ENCODE data around the gene ABL1.

The ABL1 gene

DNA sequence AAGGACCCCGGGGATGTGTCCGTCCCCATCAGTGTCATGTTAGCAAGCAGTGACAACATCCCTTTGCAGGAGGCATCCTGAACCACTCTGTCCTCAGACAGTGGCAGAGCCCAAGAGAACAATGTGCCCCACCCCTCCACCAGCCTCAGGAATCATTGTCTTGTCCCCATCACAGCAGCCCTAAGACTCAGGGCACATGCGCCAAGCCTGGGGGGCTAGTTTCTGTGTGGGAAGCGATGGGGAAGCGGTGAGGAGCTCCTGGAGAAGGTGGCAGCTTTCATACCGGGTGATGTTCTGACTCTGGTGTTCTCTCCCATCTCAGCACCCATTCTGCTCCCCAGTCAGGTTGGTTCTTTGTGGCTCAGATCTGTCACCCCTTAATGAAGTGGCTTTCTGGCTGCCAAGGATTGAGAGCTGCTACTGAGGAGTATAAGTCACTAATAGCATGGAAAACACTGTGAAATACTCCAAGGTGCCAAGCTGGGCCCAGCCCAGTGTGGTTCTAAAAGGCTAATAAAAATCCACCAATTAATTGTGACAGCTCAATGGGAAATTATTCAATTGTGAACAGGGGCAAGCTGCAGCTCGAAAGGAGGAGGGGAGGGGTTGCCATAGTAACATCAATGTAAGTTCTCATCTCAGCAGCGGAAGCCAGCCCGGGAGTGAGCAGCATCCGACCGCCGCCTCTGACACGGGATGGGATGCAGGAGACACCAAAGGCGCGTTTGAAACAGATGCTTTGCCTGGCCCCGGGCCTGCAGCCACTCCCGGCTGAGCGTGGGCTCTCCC is 56.8 kb downstream of the ABL1 start:
- no peak for DNase-seq (ENCODE audit: low read depth)

DNA sequence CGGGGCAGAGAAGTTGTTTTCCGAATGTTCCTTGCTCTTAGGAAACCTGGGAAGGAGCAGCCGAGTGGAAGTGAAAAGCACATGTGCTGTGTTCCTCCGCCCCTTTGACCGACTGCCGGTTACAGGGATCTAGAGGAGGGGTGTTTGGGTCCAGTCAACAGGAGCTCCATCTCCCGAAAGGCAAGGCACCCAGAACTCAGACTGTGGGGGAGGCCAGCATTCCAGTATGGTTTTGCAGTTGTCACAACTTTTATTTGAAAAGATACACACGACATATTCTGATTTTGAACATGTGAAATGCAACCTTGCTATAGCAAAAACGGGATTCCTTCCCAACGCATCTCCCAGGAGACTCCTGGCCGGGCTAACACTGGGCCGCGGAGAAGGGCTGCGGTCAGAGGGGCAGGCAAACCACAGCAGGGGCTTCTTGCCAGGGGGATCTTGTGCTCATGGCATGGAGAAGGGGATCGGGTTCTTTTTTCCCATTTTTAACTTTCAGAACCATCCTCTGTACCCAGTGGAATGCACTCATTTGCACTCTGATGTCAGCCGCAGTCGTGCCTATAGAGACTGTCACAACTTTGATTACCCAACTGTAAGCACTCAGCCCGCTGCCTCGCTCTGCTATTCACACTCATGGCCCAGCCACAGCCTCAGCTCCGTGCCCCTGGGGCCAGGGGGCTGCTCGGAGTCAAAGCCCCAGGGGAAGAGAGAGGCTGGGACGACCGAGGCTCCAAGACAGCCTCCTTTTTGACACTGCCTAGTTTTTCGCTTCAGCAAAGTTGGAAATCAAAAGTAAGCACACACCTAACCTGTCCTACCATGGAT is 57.6 kb downstream of the ABL1 start:
- DNase-seq (ENCODE audit: low read depth): no peak

DNA sequence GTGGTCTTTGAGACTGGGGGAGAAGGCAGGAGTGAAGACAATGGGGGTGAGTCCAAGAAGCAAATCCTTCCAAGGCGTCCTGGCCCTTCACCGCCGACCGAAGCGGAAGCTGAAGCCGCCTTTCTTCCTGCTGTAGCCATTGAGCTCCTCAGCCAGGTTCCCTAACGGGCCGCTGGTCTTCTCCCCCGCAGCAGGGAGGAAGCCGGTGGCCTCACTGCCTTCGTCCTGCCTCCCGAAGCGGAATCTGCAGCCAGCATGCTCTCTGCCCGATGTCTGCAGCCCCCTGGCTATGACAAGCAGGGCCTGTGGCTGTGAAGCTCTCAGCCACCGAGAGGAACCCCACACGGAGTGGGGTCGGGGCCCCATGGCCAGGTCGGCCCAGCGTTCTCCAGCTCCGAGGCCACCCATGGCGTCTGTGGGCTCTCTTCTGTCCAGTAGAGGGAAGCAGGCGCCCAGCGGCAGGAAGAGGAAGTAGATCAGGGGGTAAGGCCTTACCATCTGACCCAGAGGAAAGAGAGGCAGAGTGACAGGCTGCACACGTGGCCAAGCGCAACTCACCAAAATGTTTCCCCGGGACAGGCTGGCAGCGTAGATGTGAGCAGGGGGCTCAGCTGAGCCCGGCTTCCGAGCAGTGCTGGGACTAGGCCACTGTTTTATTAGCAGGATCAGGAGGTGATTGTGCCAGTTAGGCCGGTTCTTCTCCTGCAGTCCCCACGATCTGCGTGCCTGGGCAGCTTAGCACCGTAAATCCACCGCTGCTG is 58.5 kb downstream of the ABL1 start:
- no peak for DNase-seq (ENCODE audit: low read depth)

DNA sequence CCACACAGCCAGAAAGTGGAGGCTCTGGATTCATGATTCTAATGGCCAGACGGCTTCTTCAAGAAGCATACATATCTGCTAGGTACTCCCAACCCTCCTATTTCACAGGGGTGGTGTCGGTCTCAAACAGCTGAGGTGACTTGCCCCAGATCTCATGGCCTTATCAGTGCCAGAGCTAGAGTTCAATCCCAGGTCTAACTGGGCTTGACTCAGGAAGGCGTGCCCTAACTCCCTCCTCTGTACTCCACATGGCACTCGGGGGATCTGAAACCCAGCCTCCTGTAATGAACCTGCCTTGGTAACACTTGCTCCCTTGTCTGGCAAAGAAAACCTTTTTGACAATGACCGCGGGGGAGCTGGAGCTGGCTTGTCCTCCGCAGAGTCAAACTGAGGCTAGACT is 59.5 kb downstream of the ABL1 start:
- DNase-seq (ENCODE audit: low read depth): no peak

GRCh38 chr9:130895038-130895437 is 60.0 kb downstream of the ABL1 start:
- no peak for DNase-seq (ENCODE audit: low read depth)

GRCh38 chr9:130895481-130896232 is 60.6 kb downstream of the ABL1 start:
- DNase-seq (ENCODE audit: low read depth): no peak

GRCh38 chr9:130896233-130897014 is 61.4 kb downstream of the ABL1 start, which contains the start of gene QRFP:
TSS of gene QRFP (minus strand) at chr9:130896812. CDS start at chr9:130893838, 2,974 bp downstream.
- DNase-seq (ENCODE audit: low read depth): no peak

- DNase-seq (ENCODE audit: low read depth): no peak
Measured at GRCh38 chr9:130897105-130897751, 62.2 kb downstream of the ABL1 start.

- no peak for DNase-seq (ENCODE audit: low read depth)
Measured at GRCh38 chr9:130897848-130898551, 62.9 kb downstream of the ABL1 start.

DNA sequence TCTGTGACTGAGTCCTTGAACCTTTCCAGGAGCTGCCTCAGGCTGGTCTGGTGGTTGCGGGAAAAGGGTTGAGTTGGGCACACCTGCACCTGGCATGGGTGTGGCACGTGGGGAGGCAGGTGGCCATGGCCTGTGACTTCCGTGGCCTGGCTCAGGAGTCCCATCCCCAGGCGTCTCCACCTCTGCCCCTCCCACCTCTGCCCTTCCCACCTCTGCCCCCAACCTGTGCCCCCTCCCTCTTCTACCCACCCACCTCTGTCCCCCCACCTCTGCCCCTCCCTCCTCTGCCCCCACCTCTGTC is 63.4 kb downstream of the ABL1 start:
- DNase-seq (ENCODE audit: low read depth): no peak

DNA sequence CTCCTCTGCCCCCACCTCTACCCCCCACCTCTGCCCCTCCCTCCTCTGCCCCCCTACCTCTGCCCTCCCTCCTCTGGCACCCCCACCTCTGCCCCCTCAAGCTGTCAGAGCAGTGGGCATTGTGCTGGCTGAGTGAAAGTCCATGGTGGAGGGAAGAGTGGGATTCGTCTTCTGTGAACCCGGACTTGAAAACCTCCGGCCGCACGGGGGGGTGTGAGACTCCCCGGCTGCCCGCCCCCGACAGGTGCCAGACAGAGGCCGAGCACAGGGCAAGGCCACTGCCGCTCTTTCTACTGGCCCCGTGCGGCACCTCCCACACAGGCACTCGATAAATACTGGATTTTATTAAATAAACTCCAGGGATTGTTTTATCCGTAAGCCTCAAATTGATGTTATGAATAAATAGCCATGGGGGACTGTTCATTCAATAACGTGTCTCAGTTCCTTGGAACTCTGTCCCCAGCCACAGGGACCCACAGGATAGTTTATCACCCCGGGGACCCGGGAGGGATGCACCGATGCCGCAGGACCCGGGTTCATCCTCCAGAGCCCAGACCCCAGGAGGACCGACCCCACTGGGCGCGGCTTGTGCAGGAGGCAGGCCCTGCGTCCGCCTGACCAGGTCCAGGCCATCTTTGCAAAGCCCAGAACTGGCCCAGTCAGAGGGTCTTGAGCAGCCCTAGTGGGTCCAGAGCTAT is 64.1 kb downstream of the ABL1 start:
- DNase-seq (ENCODE audit: low read depth): no peak

DNA sequence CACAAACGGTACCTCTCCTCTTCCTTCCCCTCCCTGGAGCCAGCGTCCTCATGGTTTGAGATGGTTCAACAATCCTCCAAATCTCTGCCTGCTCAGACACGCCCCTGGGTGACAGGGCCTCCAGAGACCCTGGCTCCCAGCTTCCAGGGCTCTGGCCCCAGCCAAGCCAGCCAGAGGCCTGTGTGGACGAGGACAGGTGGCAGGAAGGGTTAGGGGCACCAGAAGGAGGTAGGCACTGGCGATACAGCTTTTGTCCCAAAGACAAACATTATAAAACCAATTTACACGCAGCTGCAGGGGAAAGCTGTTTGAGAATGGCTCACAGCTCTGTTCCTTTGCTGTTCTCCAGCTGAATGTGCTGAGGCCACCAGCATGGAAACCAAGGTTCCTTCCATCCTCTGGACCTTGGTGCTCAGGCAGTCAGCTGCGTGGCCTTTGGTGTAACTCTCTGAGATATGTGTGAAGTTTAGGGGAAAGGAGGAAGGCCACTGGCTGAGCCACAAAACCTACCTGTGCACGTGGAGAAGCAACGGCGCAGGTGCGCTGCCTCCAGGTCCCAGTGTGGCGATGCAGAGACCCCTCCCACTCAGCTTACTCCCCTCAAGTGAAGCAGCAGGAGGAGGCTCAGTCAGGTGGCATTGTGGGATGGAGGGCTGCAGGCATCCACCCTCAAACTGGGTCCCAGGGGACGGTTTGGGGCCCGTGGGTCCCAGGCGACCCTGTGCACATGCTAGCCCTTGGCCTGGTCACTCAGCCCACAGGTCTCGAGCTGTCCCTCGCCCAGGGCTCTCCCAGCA is 65.8 kb downstream of the ABL1 start:
- no peak for DNase-seq (ENCODE audit: low read depth)

DNA sequence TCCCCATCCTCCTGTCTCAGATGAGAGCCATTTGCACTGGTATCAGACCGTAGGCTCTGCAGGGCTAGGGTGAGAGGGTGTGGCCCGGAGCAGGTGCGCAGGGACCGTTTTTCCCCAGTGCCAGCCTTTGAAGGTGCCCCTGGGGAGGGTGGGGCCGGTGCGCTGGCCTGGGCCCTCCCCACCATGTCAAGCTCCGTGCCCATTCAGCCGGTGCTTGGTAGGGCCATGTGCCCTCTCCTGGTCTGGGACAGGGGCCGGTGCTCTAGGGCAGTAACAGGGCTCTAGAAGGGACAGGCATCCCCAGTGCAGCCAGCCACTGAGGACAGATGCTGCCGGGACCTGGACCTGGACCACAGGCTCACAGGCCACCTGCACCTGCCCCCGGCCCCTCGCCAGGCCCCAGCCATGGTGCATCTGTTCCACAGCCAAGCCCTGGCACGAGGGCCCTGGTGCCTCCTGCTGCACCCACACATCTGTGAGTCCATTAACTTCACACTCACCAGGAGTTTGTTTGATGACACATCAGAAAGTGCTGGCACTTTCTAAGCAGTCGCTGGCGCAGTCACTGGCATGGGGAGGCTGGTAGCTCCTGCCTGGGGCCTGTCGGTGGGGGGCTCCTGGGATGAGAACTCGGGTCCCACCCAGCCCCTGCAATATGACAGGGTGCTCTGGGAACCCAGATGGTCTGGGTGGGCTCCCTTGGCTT is 66.6 kb downstream of the ABL1 start:
- DNase-seq (ENCODE audit: low read depth): no peak

- DNase-seq (ENCODE audit: low read depth): no peak
Measured at GRCh38 chr9:130902204-130903185, 67.4 kb downstream of the ABL1 start.

GRCh38 chr9:130903194-130904069 is 68.4 kb downstream of the ABL1 start:
- DNase-seq (ENCODE audit: low read depth): no peak

All from stimulated activated CD4-positive, alpha-beta T cell treated with anti-CD3 and anti-CD28 coated beads, Interleukin-2, amount 100 ng/mL, for 4 hours (primary cell).